Panc1 (cell line): Measurements from ENCODE around the gene ONECUT3. TPM values are rescaled to one million over a fixed set of nuclear protein-coding genes. Genes with fewer than 3 reads are reported as not detected.
A peak's percentile ranks its signal among the peaks of the same experiment; 100 is the strongest.

Experiments
- ATAC-seq: fragments of 200-7000 bp; cut with Tn5 transposase; 2 replicates; pipeline ENCODE4 v1.9.1; 2020; ENCODE audit warnings: mild to moderate bottlenecking, moderate library complexity
- BruUV-seq: library from RNA; stranded (reverse); fragments of 400-500 nt; replicated peaks from 2 replicates; lab custom pipeline; 2021; lab: Mats Ljungman, UMichigan
- CTCF ChIA-PET: fragments of 300-600 bp; sonication (Branson Sonifier 250); formaldehyde crosslinking; loops from one replicate; lab custom pipeline; 2022; ENCODE audit warnings: antibody characterized with exemption; lab: Charles Lee
- POLR2A ChIA-PET: fragments of 300-600 bp; sonication (Branson Sonifier 250); formaldehyde crosslinking; loops from one replicate; lab custom pipeline; 2022; ENCODE audit warnings: antibody characterized with exemption; lab: Charles Lee
- DNase-seq: peaks from one replicate; pipeline ENCODE4 v3.0.0-alpha.2; 2010; ENCODE audit warnings: low read depth, low spot score
- H3K27ac ChIP-seq: 2 replicates; pipeline ENCODE4 v1.5.1; 2011; ENCODE audit warnings: mild to moderate bottlenecking, low read length, inconsistent platforms
- H3K27me3 ChIP-seq: fragments of 200-500 bp; sonication (Bioruptor generic); 2 replicates; pipeline ENCODE4 v1.6.0; 2014; ENCODE audit warnings: low read length, inconsistent platforms; ENCODE audit not compliant: control insufficient read depth, insufficient read depth
- H3K36me3 ChIP-seq: fragments of 200-500 bp; sonication (Bioruptor generic); 2 replicates; pipeline ENCODE4 v1.5.1; 2014; ENCODE audit warnings: inconsistent platforms, mild to moderate bottlenecking, low read length, moderate library complexity; ENCODE audit not compliant: control insufficient read depth, insufficient read depth
- H3K4me1 ChIP-seq: 2 replicates; pipeline ENCODE4 v1.5.1; 2011; ENCODE audit warnings: inconsistent platforms, mild to moderate bottlenecking, low read length, moderate library complexity; ENCODE audit not compliant: control insufficient read depth, insufficient read depth
- H3K4me3 ChIP-seq, 2 experiments: 2 replicates each; pipeline ENCODE4 v1.5.1; 2011 to 2012; ENCODE audit warnings: low read depth in 2 of 2, low read length in 2 of 2, mild to moderate bottlenecking in 2 of 2, inconsistent platforms in 1 of 2, moderate library complexity in 1 of 2
- H3K9me3 ChIP-seq: fragments of 200-500 bp; sonication (Bioruptor generic); 2 replicates; pipeline ENCODE4 v1.5.1; 2014; ENCODE audit warnings: low read depth, mild to moderate bottlenecking, inconsistent platforms, low read length, moderate library complexity; ENCODE audit not compliant: control insufficient read depth, insufficient read depth
- CTCF ChIP-seq: fragments of 450-650 bp; IDR thresholded peaks from 2 replicates; pipeline ENCODE4 v1.5.1; 2017; ENCODE audit warnings: mild to moderate bottlenecking
- POLR2AphosphoS5 ChIP-seq: IDR thresholded peaks from 2 replicates; pipeline ENCODE4 v1.6.1; 2012; ENCODE audit warnings: mild to moderate bottlenecking, low read depth, low read length, moderate library complexity
- SIN3A ChIP-seq: IDR thresholded peaks from 2 replicates; pipeline ENCODE4 v1.6.1; 2012; ENCODE audit warnings: low read depth, mild to moderate bottlenecking, low read length, moderate library complexity, borderline replicate concordance; ENCODE audit not compliant: insufficient read depth
- TCF7L2 ChIP-seq: IDR thresholded peaks from 2 replicates; pipeline ENCODE4 v1.6.1; 2011; ENCODE audit warnings: mild to moderate bottlenecking, low read depth, low read length, inconsistent platforms
- in situ Hi-C: cut with HindIII; loops from 2 replicates; pipeline ENCODE4 v1.10.0; 2016; ENCODE audit warnings: low sequenced_read_pairs, low pct_unique_long_range_greater_than_20kb
- intact Hi-C: fragments of 100-400 bp; cut with micrococcal nuclease; formaldehyde crosslinking; loops from one replicate; pipeline ENCODE4 v1.10.0; 2022; ENCODE audit not compliant: unreplicated experiment
- total RNA-seq: library from RNA; stranded (reverse); gene quantifications from one replicate; pipeline ENCODE4 v1.2.1, GENCODE V29; 2021; ENCODE audit not compliant: unreplicated experiment
- TF ChIP-seq, protein P1 (sequence below), 2 experiments: IDR thresholded peaks; 2 replicates each; pipeline ENCODE4 v1.6.1; 2011 to 2012; ENCODE audit warnings: low read depth in 2 of 2, control low read depth in 1 of 2, low read length in 1 of 2, mild to moderate bottlenecking in 1 of 2, moderate library complexity in 1 of 2; ENCODE audit not compliant: insufficient read depth in 1 of 2

Gene ONECUT3
- total RNA-seq, 1 experiment from 2014 or later: 16.5 TPM

GRCh38 chr19:1787116-1787515, 33.8 kb downstream of the ONECUT3 start:
- in situ Hi-C loops: no loop called here
- no peaks in the 10 kb centered on the region for H3K4me1 ChIP-seq
- no peak for TF ChIP-seq POLR2AphosphoS5
- TF ChIP-seq CTCF: no peak
- TF ChIP-seq, protein P1, sequence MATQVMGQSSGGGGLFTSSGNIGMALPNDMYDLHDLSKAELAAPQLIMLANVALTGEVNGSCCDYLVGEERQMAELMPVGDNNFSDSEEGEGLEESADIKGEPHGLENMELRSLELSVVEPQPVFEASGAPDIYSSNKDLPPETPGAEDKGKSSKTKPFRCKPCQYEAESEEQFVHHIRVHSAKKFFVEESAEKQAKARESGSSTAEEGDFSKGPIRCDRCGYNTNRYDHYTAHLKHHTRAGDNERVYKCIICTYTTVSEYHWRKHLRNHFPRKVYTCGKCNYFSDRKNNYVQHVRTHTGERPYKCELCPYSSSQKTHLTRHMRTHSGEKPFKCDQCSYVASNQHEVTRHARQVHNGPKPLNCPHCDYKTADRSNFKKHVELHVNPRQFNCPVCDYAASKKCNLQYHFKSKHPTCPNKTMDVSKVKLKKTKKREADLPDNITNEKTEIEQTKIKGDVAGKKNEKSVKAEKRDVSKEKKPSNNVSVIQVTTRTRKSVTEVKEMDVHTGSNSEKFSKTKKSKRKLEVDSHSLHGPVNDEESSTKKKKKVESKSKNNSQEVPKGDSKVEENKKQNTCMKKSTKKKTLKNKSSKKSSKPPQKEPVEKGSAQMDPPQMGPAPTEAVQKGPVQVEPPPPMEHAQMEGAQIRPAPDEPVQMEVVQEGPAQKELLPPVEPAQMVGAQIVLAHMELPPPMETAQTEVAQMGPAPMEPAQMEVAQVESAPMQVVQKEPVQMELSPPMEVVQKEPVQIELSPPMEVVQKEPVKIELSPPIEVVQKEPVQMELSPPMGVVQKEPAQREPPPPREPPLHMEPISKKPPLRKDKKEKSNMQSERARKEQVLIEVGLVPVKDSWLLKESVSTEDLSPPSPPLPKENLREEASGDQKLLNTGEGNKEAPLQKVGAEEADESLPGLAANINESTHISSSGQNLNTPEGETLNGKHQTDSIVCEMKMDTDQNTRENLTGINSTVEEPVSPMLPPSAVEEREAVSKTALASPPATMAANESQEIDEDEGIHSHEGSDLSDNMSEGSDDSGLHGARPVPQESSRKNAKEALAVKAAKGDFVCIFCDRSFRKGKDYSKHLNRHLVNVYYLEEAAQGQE (IDR thresholded peaks at IDR 0.05; ENCODE audit: insufficient read depth in 1 of 2, low read depth in 2 of 2, low read length in 1 of 2): no peak
- no peak for TF ChIP-seq SIN3A
- TF ChIP-seq TCF7L2: no peak
- no peaks in the 10 kb centered on the region for H3K9me3 ChIP-seq
- no peaks in the 10 kb centered on the region for H3K27me3 ChIP-seq
- no TSS peak for BruUV-seq
- DNase-seq (no peak), ATAC-seq (no peak)
- H3K4me3 ChIP-seq: no peak overlapping the region
- no peak overlapping the region for H3K27ac ChIP-seq
- intact Hi-C loops: no loop called here
- ChIA-PET CTCF (no interaction called here), POLR2A (no interaction called here)
- no peaks in the 10 kb centered on the region for H3K36me3 ChIP-seq

- H3K27ac ChIP-seq: no peak overlapping the region
- peak overlapping the region; percentile 9 to 20; a peak in 3 of 4 replicates for H3K4me3 ChIP-seq
- DNase-seq: no peak
- intact Hi-C loops: no loop called here
- TF ChIP-seq SIN3A (no peak), POLR2AphosphoS5 (no peak), CTCF (no peak), TCF7L2 (no peak)
- ChIA-PET POLR2A (interaction anchor here (0.7 kb wide), 1 partner anchor 25 kb away, joined by 9 read pairs; no protein-coding TSS in a partner anchor), CTCF (interaction anchor here (0.7 to 1.2 kb wide), 2 partner anchors 21 to 37 kb away, joined by 4 to 8 read pairs; no protein-coding TSS in a partner anchor)
- no peaks in the 10 kb centered on the region for H3K36me3 ChIP-seq
- no peaks in the 10 kb centered on the region for H3K4me1 ChIP-seq
- H3K9me3 ChIP-seq: no peaks in the 10 kb centered on the region
- in situ Hi-C loops: no loop called here
- no peaks in the 10 kb centered on the region for H3K27me3 ChIP-seq
- peak; percentile 66 for ATAC-seq
- no TSS peak for BruUV-seq
Measured at GRCh38 chr19:1789261-1790041, 36.1 kb downstream of the ONECUT3 start.
